BJ (cell line): ENCODE results near the gene NCOA1. TPM values are rescaled to one million over a fixed set of nuclear protein-coding genes. Genes with fewer than 3 reads are reported as not detected.
"Not testable (repeated sequence)": the region's sequence is repeated elsewhere in the genome, so short reads cannot be mapped to it uniquely, and the experiment has no call there.

ENCODE experiments used
- CTCF ChIA-PET: fragments of 350-600 bp; formaldehyde crosslinking; extraction: SDS; loops from one replicate; lab custom pipeline; 2021; ENCODE audit warnings: antibody characterized with exemption, inconsistent platforms; lab: Yijun Ruan, JAX
- POLR2A ChIA-PET: fragments of 300-600 bp; sonication (Branson Sonifier 250); formaldehyde crosslinking; extraction: SDS; loops from one replicate; lab custom pipeline; 2021; ENCODE audit warnings: antibody characterized with exemption; lab: Charles Lee
- DNase-seq: peaks from one replicate; pipeline ENCODE4 v3.0.0-alpha.2; 2011; ENCODE audit warnings: low read depth
- H3K27me3 ChIP-seq: 2 replicates; pipeline ENCODE4 v1.6.0; 2011; ENCODE audit warnings: low read length; ENCODE audit not compliant: control insufficient read depth, insufficient read depth
- H3K36me3 ChIP-seq: 2 replicates; pipeline ENCODE4 v1.5.1; 2011; ENCODE audit warnings: low read length; ENCODE audit not compliant: control insufficient read depth, insufficient read depth
- H3K4me3 ChIP-seq: 2 replicates; pipeline ENCODE4 v1.5.1; 2011; ENCODE audit warnings: low read depth, mild to moderate bottlenecking, control low read depth, low read length
- polyA plus RNA-seq: library from polyadenylated mRNA; depleted of rRNA; stranded (reverse); fragments of >200 nt; gene quantifications from 2 replicates; pipeline ENCODE4 v1.2.3, GENCODE V29; 2011
- TF ChIP-seq, protein P1 (sequence below): IDR thresholded peaks from 2 replicates; pipeline ENCODE4 v1.5.1; 2011; ENCODE audit warnings: low read depth, mild to moderate bottlenecking, control low read depth, inconsistent platforms, low read length, moderate library complexity; ENCODE audit not compliant: insufficient read depth

The NCOA1 gene
- polyA plus RNA-seq, 1 experiment: 16.0 TPM

GRCh38 chr2:24676493-24676892 is 185.4 kb downstream of the NCOA1 start:
- ChIA-PET CTCF (no interaction called here), POLR2A (no interaction called here)
- no peak overlapping the region for H3K4me3 ChIP-seq
- H3K27me3 ChIP-seq: no peaks in the 10 kb centered on the region
- TF ChIP-seq, protein P1, sequence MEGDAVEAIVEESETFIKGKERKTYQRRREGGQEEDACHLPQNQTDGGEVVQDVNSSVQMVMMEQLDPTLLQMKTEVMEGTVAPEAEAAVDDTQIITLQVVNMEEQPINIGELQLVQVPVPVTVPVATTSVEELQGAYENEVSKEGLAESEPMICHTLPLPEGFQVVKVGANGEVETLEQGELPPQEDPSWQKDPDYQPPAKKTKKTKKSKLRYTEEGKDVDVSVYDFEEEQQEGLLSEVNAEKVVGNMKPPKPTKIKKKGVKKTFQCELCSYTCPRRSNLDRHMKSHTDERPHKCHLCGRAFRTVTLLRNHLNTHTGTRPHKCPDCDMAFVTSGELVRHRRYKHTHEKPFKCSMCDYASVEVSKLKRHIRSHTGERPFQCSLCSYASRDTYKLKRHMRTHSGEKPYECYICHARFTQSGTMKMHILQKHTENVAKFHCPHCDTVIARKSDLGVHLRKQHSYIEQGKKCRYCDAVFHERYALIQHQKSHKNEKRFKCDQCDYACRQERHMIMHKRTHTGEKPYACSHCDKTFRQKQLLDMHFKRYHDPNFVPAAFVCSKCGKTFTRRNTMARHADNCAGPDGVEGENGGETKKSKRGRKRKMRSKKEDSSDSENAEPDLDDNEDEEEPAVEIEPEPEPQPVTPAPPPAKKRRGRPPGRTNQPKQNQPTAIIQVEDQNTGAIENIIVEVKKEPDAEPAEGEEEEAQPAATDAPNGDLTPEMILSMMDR: no peak
- H3K36me3 ChIP-seq: no peaks in the 10 kb centered on the region
- DNase-seq: no peak

GRCh38 chr2:24678066-24678465 is 187.0 kb downstream of the NCOA1 start:
- H3K4me3 ChIP-seq, POLR2A ChIA-PET, H3K36me3 ChIP-seq, CTCF ChIA-PET, H3K27me3 ChIP-seq, DNase-seq: not testable (repeated sequence)

GRCh38 chr2:24680196-24680595 is 189.1 kb downstream of the NCOA1 start:
- no peak overlapping the region for H3K4me3 ChIP-seq
- TF ChIP-seq, protein P1: no peak
- no peak for DNase-seq
- no peaks in the 10 kb centered on the region for H3K27me3 ChIP-seq
- H3K36me3 ChIP-seq: no peaks in the 10 kb centered on the region
- ChIA-PET POLR2A (no interaction called here), CTCF (no interaction called here)

DNA sequence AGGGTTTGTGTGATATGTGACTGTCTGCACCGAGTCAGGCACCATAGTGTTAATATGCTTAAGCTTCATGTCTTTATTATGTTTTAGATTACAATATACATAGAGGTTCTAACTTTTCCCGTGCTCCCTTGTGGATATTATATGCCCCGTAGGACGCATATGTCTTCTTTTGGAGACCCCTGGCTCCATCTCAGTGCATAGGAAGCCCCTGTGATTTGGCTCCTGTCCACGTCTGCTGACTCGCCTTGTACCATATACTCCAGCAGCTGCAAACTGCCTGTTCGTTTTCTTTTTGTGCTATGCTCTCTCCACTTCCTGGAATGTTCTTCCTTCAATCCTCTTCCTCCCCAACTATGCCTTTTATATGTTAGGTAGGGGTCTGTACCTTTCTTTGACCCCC is 191.2 kb downstream of the NCOA1 start:
- no peaks in the 10 kb centered on the region for H3K27me3 ChIP-seq
- DNase-seq: no peak
- ChIA-PET CTCF (no interaction called here), POLR2A (no interaction called here)
- H3K4me3 ChIP-seq: no peak overlapping the region
- H3K36me3 ChIP-seq: no peaks in the 10 kb centered on the region
- TF ChIP-seq, protein P1: no peak

- Histone ChIP-seq H3K4me3 (no peak overlapping the region), H3K36me3 (no peaks in the 10 kb centered on the region), H3K27me3 (no peaks in the 10 kb centered on the region)
- TF ChIP-seq, protein P1: no peak
- ChIA-PET CTCF (no interaction called here), POLR2A (no interaction called here)
- DNase-seq: no peak
Observed at GRCh38 chr2:24683408-24683807, 192.4 kb downstream of the NCOA1 start.

DNA sequence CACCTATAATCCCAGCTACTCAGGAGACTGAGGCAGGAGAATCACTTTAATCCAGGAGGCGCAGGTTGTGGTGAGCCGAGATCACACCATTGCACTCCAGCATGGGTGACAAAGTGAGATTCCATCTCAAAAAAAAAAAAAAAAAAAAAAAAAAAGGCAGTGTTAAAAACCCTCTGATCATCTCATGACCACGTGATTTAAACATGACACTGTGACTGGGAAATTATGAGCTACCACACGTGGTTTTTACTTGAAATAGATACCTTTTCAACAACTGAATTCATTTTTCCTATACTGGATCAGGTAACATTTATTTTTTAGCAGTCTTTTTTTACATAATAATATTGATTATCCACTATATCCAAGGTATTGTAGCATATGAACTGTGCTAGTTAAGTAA is 199.5 kb downstream of the NCOA1 start:
- POLR2A ChIA-PET: no interaction called here
- CTCF ChIA-PET: no interaction called here
- Histone ChIP-seq H3K27me3 (no peaks in the 10 kb centered on the region), H3K4me3 (no peak overlapping the region), H3K36me3 (no peaks in the 10 kb centered on the region)
- TF ChIP-seq, protein P1: no peak
- no peak for DNase-seq
